ENCODE measurements around the gene DKKL1. TPM values are rescaled to one million over a fixed set of nuclear protein-coding genes. Genes with fewer than 3 reads are reported as not detected.

DKKL1 gene
- total and polyA plus RNA-seq, 2 of the 4 experiments (the other 2 are of a cell fraction) = 0.67 TPM; not detected in 1

DNA sequence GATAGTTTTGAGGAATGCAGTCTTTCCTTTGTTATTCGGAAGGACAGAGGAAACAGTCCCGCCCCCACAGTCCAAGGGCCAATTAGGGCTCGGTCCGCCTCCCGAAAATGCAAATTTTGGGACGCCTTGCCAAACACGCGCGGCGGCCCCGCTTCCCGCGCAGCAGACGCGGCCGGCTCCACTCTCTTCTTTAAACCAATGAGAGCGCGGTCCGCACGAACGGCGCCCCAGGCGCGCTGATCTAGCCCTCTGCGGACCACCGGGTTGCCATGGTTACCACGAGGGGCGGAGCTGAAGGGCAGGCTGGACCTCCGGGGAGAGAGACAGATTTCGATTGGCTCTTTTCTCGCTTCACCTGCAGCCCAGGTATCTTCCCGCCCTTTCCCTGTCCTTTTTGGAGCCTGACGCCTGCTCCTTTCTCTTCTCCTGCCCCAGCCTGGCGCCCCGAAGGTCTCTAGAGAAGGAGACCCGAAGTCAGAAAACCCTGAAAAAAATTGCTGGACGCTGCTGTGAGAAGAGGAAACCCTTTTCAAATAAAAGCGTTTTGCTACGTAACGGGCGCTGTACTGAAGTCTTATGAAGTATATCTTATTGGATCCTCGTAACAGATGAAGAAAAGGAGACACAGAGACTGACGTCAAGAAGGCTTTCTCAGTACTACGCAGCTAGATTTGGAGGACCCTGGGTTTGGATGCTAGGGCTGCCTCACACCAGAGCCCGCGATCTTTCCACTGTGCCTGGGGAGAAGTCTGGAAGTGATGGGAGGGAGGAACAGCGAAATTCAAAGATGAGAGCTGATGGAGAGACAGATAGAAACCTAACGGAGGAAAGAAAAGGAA lies 57.6 kb downstream of the DKKL1 start:
- BruUV-seq (replicated peaks) = no TSS peak
- 9% methylated on average over 28 of the region's 48 CpGs; no CpG with 5 or more reads in 1 of the 2 experiments for WGBS, 2 experiments (ENCODE audit: extremely low coverage in 2 of 2, insufficient read length in 1 of 2)
- H4K91ac ChIP-seq (ENCODE audit: insufficient read depth, low read depth, low read length) = no peak overlapping the region
- H3K9ac ChIP-seq (ENCODE audit: low read depth, low read length) = no peak overlapping the region
- no peak overlapping the region for H4K5ac ChIP-seq (ENCODE audit: low read depth, low read length)
- no peak overlapping the region for H3K4ac ChIP-seq (ENCODE audit: low read depth, low read length)
- ATAC-seq (ENCODE audit: low read depth) (peak; percentile 79), DNase-seq (peak; percentile 17)
- H3K27ac ChIP-seq (ENCODE audit: insufficient read depth, low read length) = no peak overlapping the region
- peaks cover 2% of the 10 kb centered on the region; the same call in 1 of the 2 replicates for H3K4me1 ChIP-seq (ENCODE audit: control insufficient read depth, insufficient read depth, low read length)
- no peak overlapping the region for H3K23ac ChIP-seq (ENCODE audit: low read depth, low read length)
- no peak overlapping the region for H2AK5ac ChIP-seq (ENCODE audit: low read depth, low read length)
- ChIA-PET POLR2A (ENCODE audit: unreplicated experiment) (no interaction called here), CTCF (no interaction called here)
- no peak overlapping the region for H4K8ac ChIP-seq (ENCODE audit: low read depth in 2 of 2, low read length in 2 of 2)
- H2BK20ac ChIP-seq (ENCODE audit: low read depth, low read length) = no peak overlapping the region
- H3K9me1 ChIP-seq (ENCODE audit: insufficient read depth, low read length) = no peaks in the 10 kb centered on the region
- no peak overlapping the region for H2AFZ ChIP-seq (replicated peaks; ENCODE audit: low read length, poor library complexity)
- no peak overlapping the region for H3K14ac ChIP-seq (replicated peaks; ENCODE audit: low read depth, low read length)
- in situ Hi-C loops (cut with MboI; ENCODE audit: low sequenced_read_pairs) = no loop called here
- H3K36me3 ChIP-seq (ENCODE audit: control insufficient read depth, insufficient read depth, low read length) = no peaks in the 10 kb centered on the region
- H3K79me1 ChIP-seq (ENCODE audit: low read depth in 1 of 2, low read length in 2 of 2) = no peaks in the 10 kb centered on the region
- no peak overlapping the region for H2BK15ac ChIP-seq (ENCODE audit: low read depth, low read length)
- H3K27me3 ChIP-seq (ENCODE audit: control insufficient read depth, insufficient read depth, low read length) = peaks cover 94% of the 10 kb centered on the region
- no peak overlapping the region for H3K18ac ChIP-seq (ENCODE audit: low read depth, low read length)
- 0 out of 2 replicates have a peak, but pooled peaks cover 2% of the 10 kb centered on the region for H3K9me3 ChIP-seq (ENCODE audit: control insufficient read depth, insufficient read depth, low read length)
- H2AK9ac ChIP-seq (replicated peaks; ENCODE audit: low read depth, low read length, poor library complexity) = no peak overlapping the region
- H3K4me3 ChIP-seq (ENCODE audit: insufficient read depth, low read depth, low read length) = no peak overlapping the region
- H3K56ac ChIP-seq (ENCODE audit: extremely low read depth, insufficient read depth, low read length) = no peak overlapping the region
- no peak overlapping the region for H2BK120ac ChIP-seq (ENCODE audit: low read depth, low read length)
- dilution Hi-C loops (cut with HindIII; ENCODE audit: low sequenced_read_pairs, unreplicated experiment) = no loop called here
- H4K20me1 ChIP-seq (ENCODE audit: insufficient read depth, low read length) = no peaks in the 10 kb centered on the region
- H2BK5ac ChIP-seq (ENCODE audit: low read depth, low read length, poor library complexity, severe bottlenecking) = no peak overlapping the region
- TF ChIP-seq MXI1 (IDR thresholded peaks at IDR 0.05; ENCODE audit: borderline replicate concordance, low read depth, low read length) (no peak), MAFK (IDR thresholded peaks at IDR 0.05; ENCODE audit: low read depth, low read length) (no peak), POLR2A (IDR thresholded peaks at IDR 0.05; ENCODE audit: low read depth, low read length) (no peak), FOS (IDR thresholded peaks at IDR 0.05; ENCODE audit: low read depth, low read length) (no peak), RAD21 (IDR thresholded peaks at IDR 0.05; ENCODE audit: low read length) (no peak), SMC3 (IDR thresholded peaks at IDR 0.05; ENCODE audit: low read depth, low read length) (no peak), NFE2L2 (IDR thresholded peaks at IDR 0.05; ENCODE audit: low read depth, low read length) (no peak), RFX5 (IDR thresholded peaks at IDR 0.05; ENCODE audit: low read depth, low read length) (no peak), CEBPB (IDR thresholded peaks at IDR 0.05; ENCODE audit: low read depth, low read length) (no peak), RCOR1 (IDR thresholded peaks at IDR 0.05; ENCODE audit: insufficient replicate concordance, low read length) (no peak)
- TF ChIP-seq, protein P1, sequence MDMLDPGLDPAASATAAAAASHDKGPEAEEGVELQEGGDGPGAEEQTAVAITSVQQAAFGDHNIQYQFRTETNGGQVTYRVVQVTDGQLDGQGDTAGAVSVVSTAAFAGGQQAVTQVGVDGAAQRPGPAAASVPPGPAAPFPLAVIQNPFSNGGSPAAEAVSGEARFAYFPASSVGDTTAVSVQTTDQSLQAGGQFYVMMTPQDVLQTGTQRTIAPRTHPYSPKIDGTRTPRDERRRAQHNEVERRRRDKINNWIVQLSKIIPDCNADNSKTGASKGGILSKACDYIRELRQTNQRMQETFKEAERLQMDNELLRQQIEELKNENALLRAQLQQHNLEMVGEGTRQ (IDR thresholded peaks at IDR 0.05; ENCODE audit: low read depth, low read length) = no peak
- no peak overlapping the region for H3K4me2 ChIP-seq (ENCODE audit: low read depth, low read length)
- intact Hi-C loops (cut with micrococcal nuclease) = no loop called here
